Esophagus muscularis mucosa (tissue), 4 donors: ENCODE results near the gene ACP3. TPM values are rescaled to one million over a fixed set of nuclear protein-coding genes. Genes with fewer than 3 reads are reported as not detected.
A peak's percentile ranks its signal among the peaks of the same experiment; 100 is the strongest.
"Not testable (repeated sequence)": the region's sequence is repeated elsewhere in the genome, so short reads cannot be mapped to it uniquely, and the experiment has no call there.

Experiments used
- DNase-seq: peaks from one replicate; pipeline ENCODE4 v3.0.0-alpha.2; 2017; ENCODE audit errors: extremely low spot score
- H3K27ac ChIP-seq, 4 donors: fragments of 200-600 bp; sonication (generic); replicated peaks in 1 of 4; 1 replicate in 3 of 4; 2 replicates in 1 of 4; pipeline ENCODE4 v1.5.1; 2016 to 2019; ENCODE audit warnings: mild to moderate bottlenecking in 1 of 4
- H3K27me3 ChIP-seq, 4 donors: fragments of 200-600 bp; sonication (generic); one replicate each; pipeline versions ENCODE4 v1.5.1 to v1.6.0; 2016 to 2019
- H3K36me3 ChIP-seq, 4 donors: fragments of 200-600 bp; sonication (generic); one replicate each; pipeline ENCODE4 v1.5.1; 2016 to 2019
- H3K4me1 ChIP-seq, 4 donors: fragments of 200-600 bp; sonication (generic); one replicate each; pipeline ENCODE4 v1.5.1; 2016 to 2019
- H3K4me3 ChIP-seq, 4 donors: fragments of 200-600 bp; sonication (generic); 1 replicate in 2 of 4; 2 replicates in 2 of 4; pipeline ENCODE4 v1.5.1; 2016 to 2019; ENCODE audit warnings: mild to moderate bottlenecking in 4 of 4, moderate library complexity in 1 of 4
- H3K9me3 ChIP-seq, 4 donors: fragments of 200-600 bp; sonication (generic); 1 replicate in 3 of 4; 2 replicates in 1 of 4; pipeline ENCODE4 v1.5.1; 2016 to 2019
- CTCF ChIP-seq, 3 experiments: fragments of 200-600 bp in 2 of 3; fragments of 450-650 bp in 1 of 3; sonication (generic) in 2 of 3; IDR thresholded peaks; one replicate each; pipeline ENCODE4 v1.5.1; 2017 to 2019; ENCODE audit warnings: antibody characterized with exemption in 3 of 3, mild to moderate bottlenecking in 2 of 3, moderate library complexity in 1 of 3
- EP300 ChIP-seq: sonication (generic); formaldehyde crosslinking; IDR thresholded peaks from one replicate; pipeline ENCODE4 v1.6.1; 2017; ENCODE audit warnings: antibody characterized with exemption
- POLR2A ChIP-seq: fragments of 450-650 bp; IDR thresholded peaks from one replicate; pipeline ENCODE4 v1.6.1; 2017; ENCODE audit warnings: antibody characterized with exemption, moderate library complexity, mild to moderate bottlenecking, low read depth
- POLR2AphosphoS5 ChIP-seq, 2 donors: sonication (generic); formaldehyde crosslinking; IDR thresholded peaks; one replicate each; pipeline ENCODE4 v1.6.1; 2017; ENCODE audit warnings: antibody characterized with exemption in 2 of 2
- WGBS: methylation state at CpG from one replicate; pipeline ENCODE4 v1.1.5; 2018; 5-methylcytosine and 5-hydroxymethylcytosine counted together
- intact Hi-C: fragments of 100-400 bp; cut with DNase I; formaldehyde crosslinking; loops from one replicate; pipeline ENCODE4 v1.15.1; 2023
- total RNA-seq, 4 donors: library from RNA; depleted of rRNA; stranded (reverse); fragments of >200 nt; gene quantifications; one replicate each; pipeline versions ENCODE4 v1.1.0 to v1.2.1, GENCODE V29; 2016

Gene ACP3
- total RNA-seq, 4 donors from 2014 or later = 0.58 to 2.8 (median 1.9) TPM

GRCh38 chr3:132293251-132293650, 24.0 kb upstream of the ACP3 start:
- peak; percentile 57 for DNase-seq
- H3K27ac ChIP-seq = no peak overlapping the region
- H3K9me3 ChIP-seq = peaks cover 0 to under 1% (median 0%) of the 10 kb centered on the region in 4 donors
- no peaks in the 10 kb centered on the region for H3K36me3 ChIP-seq
- H3K4me3 ChIP-seq = no peak overlapping the region
- no peak for TF ChIP-seq CTCF (IDR thresholded peaks at IDR 0.05)
- no peak for TF ChIP-seq POLR2AphosphoS5 (IDR thresholded peaks at IDR 0.05)
- TF ChIP-seq POLR2A = no peak
- no peak for TF ChIP-seq EP300
- no peaks in the 10 kb centered on the region for H3K4me1 ChIP-seq
- H3K27me3 ChIP-seq = no peaks in the 10 kb centered on the region
- intact Hi-C loops = no loop called here

- intact Hi-C loops = no loop called here
- Histone ChIP-seq H3K9me3 (no peaks in the 10 kb centered on the region), H3K27ac (no peak overlapping the region), H3K27me3 (no peaks in the 10 kb centered on the region), H3K36me3 (no peaks in the 10 kb centered on the region), H3K4me3 (no peak overlapping the region), H3K4me1 (no peaks in the 10 kb centered on the region)
- DNase-seq = no peak
- WGBS = 80% methylated on average over 5 of the region's 5 CpGs
- TF ChIP-seq POLR2AphosphoS5 (IDR thresholded peaks at IDR 0.05) = no peak
- no peak for TF ChIP-seq EP300
- TF ChIP-seq POLR2A = no peak
- TF ChIP-seq CTCF (IDR thresholded peaks at IDR 0.05) = no peak
These were observed 22.3 kb upstream of the ACP3 start for GRCh38 chr3:132294906-132295305.

GRCh38 chr3:132303336-132304201, 13.6 kb upstream of the ACP3 start:
- H3K4me3 ChIP-seq, DNase-seq, H3K27me3 ChIP-seq, H3K27ac ChIP-seq, intact Hi-C loops, H3K36me3 ChIP-seq, H3K4me1 ChIP-seq, H3K9me3 ChIP-seq: not testable (repeated sequence)
- 86% methylated on average over 6 of the region's 6 CpGs for WGBS

- H3K27ac ChIP-seq, H3K36me3 ChIP-seq, H3K4me3 ChIP-seq, DNase-seq, H3K9me3 ChIP-seq, H3K4me1 ChIP-seq, intact Hi-C loops, H3K27me3 ChIP-seq: not testable (repeated sequence)
- 74% methylated on average over 2 of the region's 2 CpGs for WGBS
These were observed 12.9 kb upstream of the ACP3 start for GRCh38 chr3:132304351-132304750.

- 87% methylated on average over 11 of the region's 11 CpGs for WGBS
- H3K27me3 ChIP-seq, H3K9me3 ChIP-seq, H3K4me3 ChIP-seq, H3K4me1 ChIP-seq, intact Hi-C loops, H3K27ac ChIP-seq, H3K36me3 ChIP-seq: not testable (repeated sequence)
- DNase-seq = peak; percentile 62
These were observed 7.2 kb upstream of the ACP3 start for GRCh38 chr3:132310057-132310456.

- Histone ChIP-seq H3K9me3 (no peaks in the 10 kb centered on the region), H3K27ac (no peak overlapping the region), H3K27me3 (no peaks in the 10 kb centered on the region), H3K4me3 (no peak overlapping the region), H3K4me1 (no peaks in the 10 kb centered on the region), H3K36me3 (no peaks in the 10 kb centered on the region)
- 77% methylated on average over 3 of the region's 3 CpGs for WGBS
- intact Hi-C loops = no loop called here
- TF ChIP-seq POLR2A = no peak
- TF ChIP-seq CTCF (IDR thresholded peaks at IDR 0.05) = no peak
- no peak for TF ChIP-seq POLR2AphosphoS5 (IDR thresholded peaks at IDR 0.05)
- TF ChIP-seq EP300 = no peak
- peak; percentile 75 for DNase-seq
These were observed 5.9 kb upstream of the ACP3 start for GRCh38 chr3:132311316-132311715.
